ENCODE measurements around the gene PLXNA2. TPM values are rescaled to one million over a fixed set of nuclear protein-coding genes. Genes with fewer than 3 reads are reported as not detected.

PLXNA2 gene
- total and polyA plus RNA-seq, 2 of the 13 experiments (the other 11 are each of a cell fraction or from before 2014, with no cell fraction given), result 1.1 to 2.1 TPM

DNA sequence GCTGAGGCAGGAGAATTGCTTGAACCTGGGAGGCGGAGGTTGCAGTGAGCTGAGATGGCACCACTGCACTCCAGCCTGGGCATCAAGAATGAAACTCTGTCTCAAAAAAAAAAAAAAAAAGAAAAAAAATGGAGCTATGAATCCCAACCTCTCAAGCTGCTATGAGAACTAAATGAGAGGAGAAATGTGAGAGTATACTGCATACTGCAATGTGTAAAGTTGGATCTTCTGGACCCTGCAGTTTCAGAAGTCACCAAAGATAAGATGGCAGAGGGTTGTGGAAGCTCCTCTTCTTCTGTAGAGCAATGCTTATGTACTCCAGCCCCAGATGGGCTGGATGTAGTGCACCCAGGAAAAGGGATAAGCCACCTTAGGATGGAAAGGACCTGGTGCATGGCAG is 55.6 kb downstream of the PLXNA2 start:
- ATAC-seq, result no peak
- 84% methylated on average over 1 of the region's 1 CpG for WGBS (ENCODE audit: low lambda C conversion rate)
- DNase-seq (ENCODE audit: low spot score), result no peak
- Histone ChIP-seq H3K4me3 (replicated peaks in 1 of 3; ENCODE audit: insufficient read depth in 1 of 3, low read depth in 2 of 3, low read length in 3 of 3) (no peak overlapping the region), H3K4me1 (ENCODE audit: insufficient read depth, low read length) (peaks cover 12% of the 10 kb centered on the region), H2AFZ (ENCODE audit: low read length) (no peak overlapping the region), H3K9me3 (ENCODE audit: low read length) (no peaks in the 10 kb centered on the region), H3K36me3 (replicated peaks in 1 of 2; ENCODE audit: control insufficient read depth in 1 of 2, insufficient read depth in 2 of 2, low read length in 2 of 2) (no peaks in the 10 kb centered on the region), H3K27ac (ENCODE audit: extremely low read length, insufficient read depth, low read length) (no peak overlapping the region), H3K9ac (ENCODE audit: insufficient read depth, low read depth, low read length) (no peak overlapping the region), H3K27me3 (ENCODE audit: control insufficient read depth in 1 of 2, insufficient read depth in 2 of 2, low read length in 2 of 2) (no peaks in the 10 kb centered on the region), H4K20me1 (ENCODE audit: insufficient read depth, low read length) (no peaks in the 10 kb centered on the region), H3K4me2 (ENCODE audit: low read depth, low read length) (no peak overlapping the region), H3K79me2 (ENCODE audit: insufficient read depth, low read length) (no peaks in the 10 kb centered on the region)
- intact Hi-C loops (cut with micrococcal nuclease; ENCODE audit: unreplicated experiment), result no loop called here
- BruUV-seq (replicated peaks), result no TSS peak
- ChIA-PET POLR2A (no interaction called here), CTCF (ENCODE audit: low intra/inter-chr PET ratio, low total read pairs) (no interaction called here)
- no peak for TF ChIP-seq PAX8 (CRISPR knock-in tag; IDR thresholded peaks at IDR 0.05; ENCODE audit: borderline replicate concordance)
- TF ChIP-seq SAP130 (CRISPR knock-in tag; IDR thresholded peaks at IDR 0.05; ENCODE audit: low read depth), result no peak
- TF ChIP-seq ZNF367 (CRISPR knock-in tag; IDR thresholded peaks at IDR 0.05; ENCODE audit: borderline replicate concordance), result no peak
- no peak for TF ChIP-seq ZKSCAN1 (IDR thresholded peaks at IDR 0.05; ENCODE audit: low read length)
- no peak for TF ChIP-seq PCBP1 (IDR thresholded peaks at IDR 0.05; ENCODE audit: borderline replicate concordance, low read depth, low read length)
- TF ChIP-seq TSC22D2 (CRISPR knock-in tag; IDR thresholded peaks at IDR 0.05; ENCODE audit: borderline replicate concordance), result no peak
- no peak for TF ChIP-seq ZSCAN30 (CRISPR knock-in tag; IDR thresholded peaks at IDR 0.05)
- TF ChIP-seq ARNT2 (CRISPR knock-in tag; IDR thresholded peaks at IDR 0.05; ENCODE audit: low read depth), result no peak
- no peak for TF ChIP-seq TP53 (CRISPR knock-in tag; conservative IDR thresholded peaks at IDR 0.05)
- TF ChIP-seq REL (CRISPR knock-in tag; conservative IDR thresholded peaks at IDR 0.05), result no peak
- TF ChIP-seq, protein P1, sequence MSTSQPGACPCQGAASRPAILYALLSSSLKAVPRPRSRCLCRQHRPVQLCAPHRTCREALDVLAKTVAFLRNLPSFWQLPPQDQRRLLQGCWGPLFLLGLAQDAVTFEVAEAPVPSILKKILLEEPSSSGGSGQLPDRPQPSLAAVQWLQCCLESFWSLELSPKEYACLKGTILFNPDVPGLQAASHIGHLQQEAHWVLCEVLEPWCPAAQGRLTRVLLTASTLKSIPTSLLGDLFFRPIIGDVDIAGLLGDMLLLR (CRISPR knock-in tag; IDR thresholded peaks at IDR 0.05), result no peak
- no peak for TF ChIP-seq THAP11 (CRISPR knock-in tag; IDR thresholded peaks at IDR 0.05)
- TF ChIP-seq ZNF577 (CRISPR knock-in tag; IDR thresholded peaks at IDR 0.05; ENCODE audit: borderline replicate concordance, low read depth), result no peak
- TF ChIP-seq ZNF562 (CRISPR knock-in tag; IDR thresholded peaks at IDR 0.05; ENCODE audit: borderline replicate concordance), result no peak
- no peak for TF ChIP-seq JUN (CRISPR knock-in tag; IDR thresholded peaks at IDR 0.05)
- TF ChIP-seq JDP2 (CRISPR knock-in tag; IDR thresholded peaks at IDR 0.05; ENCODE audit: borderline replicate concordance), result no peak
- TF ChIP-seq SALL1 (CRISPR knock-in tag; IDR thresholded peaks at IDR 0.05), result no peak
- TF ChIP-seq, protein P2, sequence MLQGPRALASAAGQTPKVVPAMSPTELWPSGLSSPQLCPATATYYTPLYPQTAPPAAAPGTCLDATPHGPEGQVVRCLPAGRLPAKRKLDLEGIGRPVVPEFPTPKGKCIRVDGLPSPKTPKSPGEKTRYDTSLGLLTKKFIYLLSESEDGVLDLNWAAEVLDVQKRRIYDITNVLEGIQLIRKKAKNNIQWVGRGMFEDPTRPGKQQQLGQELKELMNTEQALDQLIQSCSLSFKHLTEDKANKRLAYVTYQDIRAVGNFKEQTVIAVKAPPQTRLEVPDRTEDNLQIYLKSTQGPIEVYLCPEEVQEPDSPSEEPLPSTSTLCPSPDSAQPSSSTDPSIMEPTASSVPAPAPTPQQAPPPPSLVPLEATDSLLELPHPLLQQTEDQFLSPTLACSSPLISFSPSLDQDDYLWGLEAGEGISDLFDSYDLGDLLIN (CRISPR knock-in tag; IDR thresholded peaks at IDR 0.05; ENCODE audit: borderline replicate concordance), result no peak
- TF ChIP-seq NFE2L2 (IDR thresholded peaks at IDR 0.05; ENCODE audit: low read length), result no peak
- FAIRE-seq, result no peak
- in situ Hi-C loops (cut with HindIII; ENCODE audit: extremely low pct_ligation_motif_present, low pct_unique_long_range_greater_than_20kb), result no loop called here

Measured in HepG2 (cell line).